GM12878 (cell line): ENCODE data around the gene PDZD7. TPM values are rescaled to one million over a fixed set of nuclear protein-coding genes. Genes with fewer than 3 reads are reported as not detected.

Source experiments
- ATAC-seq: fragments of 200-7000 bp; cut with Tn5 transposase; 3 replicates; pipeline ENCODE4 v1.9.1; 2020; ENCODE audit warnings: mild to moderate bottlenecking, moderate library complexity
- BruUV-seq: library from RNA; stranded (reverse); fragments of 400-500 nt; replicated peaks from 2 replicates; lab custom pipeline; 2021; lab: Mats Ljungman, UMichigan
- CTCF ChIA-PET: fragments of 300-600 bp; sonication (Branson Sonifier 250); formaldehyde crosslinking; extraction: SDS; loops from one replicate; lab custom pipeline; 2021; ENCODE audit warnings: inconsistent platforms; lab: Yijun Ruan, JAX
- POLR2A ChIA-PET: fragments of 350-600 bp; formaldehyde crosslinking; extraction: SDS; loops from one replicate; lab custom pipeline; 2021; ENCODE audit warnings: inconsistent platforms; lab: Charles Lee
- RAD21 ChIA-PET: fragments of 300-600 bp; sonication (Branson Sonifier 250); formaldehyde crosslinking; loops from one replicate; lab custom pipeline; 2023; ENCODE audit warnings: antibody characterized with exemption; ENCODE audit not compliant: unreplicated experiment; lab: Charles Lee
- SMC1A ChIA-PET: fragments of 300-600 bp; sonication (Branson Sonifier 250); formaldehyde crosslinking; loops from one replicate; lab custom pipeline; 2023; ENCODE audit not compliant: unreplicated experiment, uncharacterized antibody; lab: Charles Lee
- DNase-seq: peaks from one replicate; pipeline ENCODE4 v3.0.0-alpha.2; 2011; ENCODE audit warnings: low read depth, low spot score
- FAIRE-seq: peaks from 3 replicates; lab custom pipeline; 2011; peaks lifted over from hg19 to GRCh38; lab: Jason Lieb, UNC
- H2AFZ ChIP-seq: 2 replicates; pipeline ENCODE4 v1.6.0; 2011; ENCODE audit warnings: low read depth, low read length, control low read depth; ENCODE audit not compliant: control insufficient read depth
- H3K27ac ChIP-seq: 2 replicates; pipeline ENCODE4 v1.5.1; 2011; ENCODE audit warnings: control low read depth; ENCODE audit not compliant: control insufficient read depth, insufficient read depth
- H3K27me3 ChIP-seq, 2 experiments: replicated peaks in 1 of 2; 2 replicates each; pipeline versions ENCODE4 v1.6.0 to v1.6.1; 2011; ENCODE audit warnings: low read length in 1 of 2; ENCODE audit not compliant: control insufficient read depth in 2 of 2, insufficient read depth in 2 of 2
- H3K36me3 ChIP-seq, 2 experiments: 2 replicates each; pipeline ENCODE4 v1.5.1; 2011; ENCODE audit warnings: low read length in 1 of 2; ENCODE audit not compliant: control insufficient read depth in 2 of 2, insufficient read depth in 2 of 2
- H3K4me1 ChIP-seq: 2 replicates; pipeline ENCODE4 v1.6.1; 2011; ENCODE audit warnings: mild to moderate bottlenecking, low read length, moderate library complexity, mixed read lengths; ENCODE audit not compliant: control insufficient read depth, insufficient read depth
- H3K4me2 ChIP-seq: 2 replicates; pipeline ENCODE4 v1.6.0; 2011; ENCODE audit warnings: control low read depth; ENCODE audit not compliant: control insufficient read depth, insufficient read depth
- H3K4me3 ChIP-seq: fragments of 200-600 bp; sonication (generic); 2 replicates; pipeline ENCODE4 v1.5.1; 2016
- H3K79me2 ChIP-seq: 2 replicates; pipeline ENCODE4 v1.6.0; 2011; ENCODE audit warnings: low read length; ENCODE audit not compliant: control insufficient read depth, insufficient read depth
- H3K9ac ChIP-seq: 2 replicates; pipeline ENCODE4 v1.8.0; 2011; ENCODE audit warnings: low read length, control low read depth, mixed read lengths; ENCODE audit not compliant: control insufficient read depth, insufficient read depth
- H3K9me3 ChIP-seq: replicated peaks from 3 replicates; pipeline ENCODE4 v1.5.1; 2011; ENCODE audit warnings: mild to moderate bottlenecking, low read length; ENCODE audit not compliant: control insufficient read depth, insufficient read depth
- H4K20me1 ChIP-seq: 2 replicates; pipeline ENCODE4 v1.6.0; 2011; ENCODE audit not compliant: control insufficient read depth, insufficient read depth
- CEBPB ChIP-seq, 2 experiments: fragments of 150-350 bp in 1 of 2; IDR thresholded peaks; 2 replicates each; pipeline ENCODE4 v1.6.1; 2012 to 2014; ENCODE audit warnings: low read depth in 2 of 2, low read length in 2 of 2, borderline replicate concordance in 1 of 2, inconsistent platforms in 1 of 2
- CEBPZ ChIP-seq: fragments of 150-350 bp; IDR thresholded peaks from 2 replicates; pipeline ENCODE4 v1.6.1; 2016; ENCODE audit warnings: low read depth, low read length
- ETV6 ChIP-seq, 2 experiments: fragments of 450-650 bp in 1 of 2; IDR thresholded peaks in 1 of 2; conservative IDR thresholded peaks in 1 of 2; 2 replicates each; pipeline ENCODE4 v1.6.1; 2014; ENCODE audit warnings: antibody characterized with exemption in 1 of 2, borderline replicate concordance in 1 of 2, low read depth in 1 of 2, mild to moderate bottlenecking in 1 of 2, moderate library complexity in 1 of 2
- FOS ChIP-seq: IDR thresholded peaks from 3 replicates; pipeline ENCODE4 v1.6.1; 2011; ENCODE audit warnings: borderline replicate concordance; ENCODE audit not compliant: insufficient read length; ENCODE audit errors: extremely low read depth
- JUND ChIP-seq: IDR thresholded peaks from 2 replicates; pipeline ENCODE4 v1.6.1; 2012; ENCODE audit warnings: low read depth, mild to moderate bottlenecking, low read length, improper control_type of control experiment, moderate library complexity
- MTA3 ChIP-seq: IDR thresholded peaks from 2 replicates; pipeline ENCODE4 v1.6.1; 2012; ENCODE audit warnings: low read length, inconsistent platforms, borderline replicate concordance
- NFYA ChIP-seq: IDR thresholded peaks from 2 replicates; pipeline ENCODE4 v1.6.1; 2011; ENCODE audit warnings: low read depth, mild to moderate bottlenecking, low read length, improper control_type of control experiment, borderline replicate concordance
- NKRF ChIP-seq: fragments of 450-650 bp; conservative IDR thresholded peaks from 2 replicates; pipeline ENCODE4 v1.6.1; 2017; ENCODE audit warnings: mild to moderate bottlenecking, moderate library complexity
- NRF1 ChIP-seq: conservative IDR thresholded peaks from 2 replicates; pipeline ENCODE4 v1.6.1; 2011; ENCODE audit warnings: mild to moderate bottlenecking, low read depth, low read length, improper control_type of control experiment
- POLR2AphosphoS2 ChIP-seq: IDR thresholded peaks from 2 replicates; pipeline ENCODE4 v1.6.1; 2011; ENCODE audit warnings: low read depth, mild to moderate bottlenecking, low read length, improper control_type of control experiment, moderate library complexity
- POLR2AphosphoS5 ChIP-seq: IDR thresholded peaks from 2 replicates; pipeline ENCODE4 v1.6.1; 2011; ENCODE audit warnings: mild to moderate bottlenecking, low read length, inconsistent platforms
- SREBF1 ChIP-seq: IDR thresholded peaks from 2 replicates; pipeline ENCODE4 v1.6.1; 2012; ENCODE audit warnings: mild to moderate bottlenecking, low read length
- SRF ChIP-seq, 2 experiments: IDR thresholded peaks; 2 replicates each; pipeline ENCODE4 v1.6.1; 2011; ENCODE audit warnings: low read depth in 2 of 2, low read length in 2 of 2, mild to moderate bottlenecking in 1 of 2, moderate library complexity in 1 of 2
- ZBTB33 ChIP-seq: fragments of 450-650 bp; IDR thresholded peaks from 2 replicates; pipeline ENCODE4 v1.6.1; 2017; ENCODE audit warnings: mild to moderate bottlenecking
- ZZZ3 ChIP-seq: IDR thresholded peaks from 2 replicates; pipeline ENCODE4 v1.6.1; 2011; ENCODE audit warnings: low read depth; ENCODE audit not compliant: control insufficient read depth, insufficient read length
- WGBS: methylation state at CpG from one replicate; pipeline ENCODE4 v1.1.6; 2016; ENCODE audit warnings: low lambda C conversion rate; ENCODE audit not compliant: insufficient replicate concordance, insufficient coverage; ENCODE audit errors: missing lambda C conversion rate; 5-methylcytosine and 5-hydroxymethylcytosine counted together
- in situ Hi-C: fragments of 300-500 bp; cut with MboI; formaldehyde crosslinking; loops from 9 replicates; pipeline ENCODE4 v1.14.3; 2018; ENCODE audit warnings: mixed read lengths
- intact Hi-C: fragments of 100-400 bp; cut with micrococcal nuclease; formaldehyde crosslinking; loops from one replicate; pipeline ENCODE4 v1.14.2; 2022; ENCODE audit not compliant: unreplicated experiment
- polyA plus RNA-seq, 11 experiments: library from polyadenylated mRNA; depleted of rRNA in 4 of 11; unstranded in 6 of 11; stranded (reverse) in 5 of 11; fragments of >200 nt; fragmentation: Nextera tagmentation in 4 of 11; fragmentation: Illumina TruSeq in 1 of 11; extraction: Ambion mirVana in 4 of 11; extraction: Trizol in 1 of 11; gene quantifications; 1 replicate in 1 of 11; 2 replicates in 10 of 11; pipeline versions ENCODE4 v1.2.1 to v1.2.3, GENCODE V29; 2011 to 2016; ENCODE audit warnings: inconsistent platforms in 2 of 11, missing spikeins in 2 of 11, low read depth in 1 of 11
- total RNA-seq, 4 experiments: library from RNA; depleted of rRNA in 3 of 4; stranded (reverse); fragments of >200 nt in 3 of 4; fragmentation: Illumina TruSeq in 1 of 4; extraction: Trizol in 1 of 4; gene quantifications; 2 replicates each; pipeline versions ENCODE4 v1.2.1 to v1.2.3, GENCODE V29; 2013 to 2021

Gene PDZD7
- total and polyA plus RNA-seq, 10 of the 15 experiments (the other 5 are each of a cell fraction or from before 2014, with no cell fraction given) = 0.01 to 0.20 (median 0.03) TPM; not detected in 7

GRCh38 chr10:101019440-101019703, 11.6 kb downstream of the PDZD7 start:
- H3K27ac ChIP-seq = no peak overlapping the region
- 0% methylated on average over 2 of the region's 2 CpGs for WGBS
- FAIRE-seq (no peak), DNase-seq (no peak), ATAC-seq (no peak)
- no peaks in the 10 kb centered on the region for H3K9me3 ChIP-seq
- H3K79me2 ChIP-seq = no peaks in the 10 kb centered on the region
- RAD21 ChIA-PET = interaction anchor here (0.7 to 2.6 kb wide), 11 partner anchors 12 to 123 kb away, joined by 3 to 13 read pairs (median 6); partner anchors contain the start of genes KAZALD1, PDZD7 and SFXN3
- no peaks in the 10 kb centered on the region for H3K36me3 ChIP-seq
- no peak overlapping the region for H3K4me3 ChIP-seq
- no peak overlapping the region for H3K9ac ChIP-seq
- H4K20me1 ChIP-seq = no peaks in the 10 kb centered on the region
- CTCF ChIA-PET = interaction anchor here (0.9 to 6.8 kb wide), 13 partner anchors 10 to 142 kb away, joined by 3 to 91 read pairs (median 16); partner anchors contain the start of genes LZTS2, MRPL43, PDZD7 and SFXN3
- no TSS peak for BruUV-seq
- no peak overlapping the region for H3K4me2 ChIP-seq
- POLR2A ChIA-PET = no interaction called here
- no peak overlapping the region for H2AFZ ChIP-seq
- in situ Hi-C loops = no loop called here
- H3K4me1 ChIP-seq = peaks cover 9% of the 10 kb centered on the region
- intact Hi-C loops = no loop called here
- H3K27me3 ChIP-seq = peaks cover 10% of the 10 kb centered on the region in 2 experiments
- SMC1A ChIA-PET = interaction anchor here (1.0 to 1.4 kb wide), 2 partner anchors 9 to 24 kb away, joined by 3 to 5 read pairs; no protein-coding TSS in a partner anchor
- no peak for TF ChIP-seq SREBF1
- no peak for TF ChIP-seq JUND
- no peak for TF ChIP-seq ETV6 (conservative IDR thresholded peaks at IDR 0.05 in 1 of 2, IDR thresholded peaks at IDR 0.05 in 1 of 2; ENCODE audit: borderline replicate concordance in 1 of 2, low read depth in 1 of 2)
- no peak for TF ChIP-seq POLR2AphosphoS5
- TF ChIP-seq CEBPZ = no peak
- no peak for TF ChIP-seq ZBTB33
- TF ChIP-seq ZZZ3 = no peak
- no peak for TF ChIP-seq MTA3
- TF ChIP-seq POLR2AphosphoS2 = no peak
- no peak for TF ChIP-seq NRF1
- TF ChIP-seq CEBPB (IDR thresholded peaks at IDR 0.05; ENCODE audit: borderline replicate concordance in 1 of 2, low read depth in 2 of 2, low read length in 2 of 2) = no peak
- TF ChIP-seq NFYA = no peak
- TF ChIP-seq SRF (IDR thresholded peaks at IDR 0.05; ENCODE audit: low read depth in 2 of 2, low read length in 2 of 2) = no peak
- no peak for TF ChIP-seq FOS
- TF ChIP-seq NKRF = no peak
